HEK293 (cell line): ENCODE results near the gene GBGT1.

Experiments used
- BCL11A ChIP-seq: fragments of 450-650 bp; formaldehyde crosslinking; IDR thresholded peaks from 2 replicates; pipeline ENCODE4 v1.5.1; 2016; ENCODE audit warnings: low read depth, missing biosample characterization, missing genetic modification characterization
- GLIS1 ChIP-seq: fragments of 450-650 bp; formaldehyde crosslinking; IDR thresholded peaks from 2 replicates; pipeline ENCODE4 v1.5.1; 2016; ENCODE audit warnings: missing biosample characterization, missing genetic modification characterization
- KLF10 ChIP-seq: fragments of 450-650 bp; IDR thresholded peaks from 2 replicates; pipeline ENCODE4 v1.5.1; 2018; ENCODE audit warnings: missing biosample characterization, mild to moderate bottlenecking, missing genetic modification characterization
- KLF7 ChIP-seq: fragments of 450-650 bp; formaldehyde crosslinking; IDR thresholded peaks from 2 replicates; pipeline ENCODE4 v1.5.1; 2016; ENCODE audit warnings: missing biosample characterization, missing genetic modification characterization, borderline replicate concordance
- KLF8 ChIP-seq: fragments of 450-650 bp; formaldehyde crosslinking; IDR thresholded peaks from 2 replicates; pipeline ENCODE4 v1.5.1; 2016; ENCODE audit warnings: missing biosample characterization, missing genetic modification characterization
- MEIS1 ChIP-seq: sonication (generic); formaldehyde crosslinking; IDR thresholded peaks from 2 replicates; pipeline ENCODE4 v1.8.1; 2022; ENCODE audit warnings: missing genetic modification reagents, mild to moderate bottlenecking, borderline replicate concordance
- SP2 ChIP-seq: fragments of 450-650 bp; formaldehyde crosslinking; IDR thresholded peaks from 2 replicates; pipeline ENCODE4 v1.5.1; 2016; ENCODE audit warnings: missing biosample characterization, missing genetic modification characterization
- TCF7L2 ChIP-seq: IDR thresholded peaks from 2 replicates; pipeline ENCODE4 v1.6.1; 2011; ENCODE audit warnings: low read depth, mild to moderate bottlenecking, inconsistent platforms, low read length, moderate library complexity, borderline replicate concordance
- TRIM28 ChIP-seq: IDR thresholded peaks from 2 replicates; pipeline ENCODE4 v1.6.1; 2011; ENCODE audit warnings: low read length, control low read depth, borderline replicate concordance
- ZBTB17 ChIP-seq: fragments of 450-650 bp; formaldehyde crosslinking; IDR thresholded peaks from 2 replicates; pipeline ENCODE4 v1.5.1; 2016; ENCODE audit warnings: missing biosample characterization, missing genetic modification characterization
- ZBTB26 ChIP-seq: fragments of 450-650 bp; formaldehyde crosslinking; optimal IDR thresholded peaks from 2 replicates; pipeline ENCODE3; 2016; ENCODE audit warnings: missing biosample characterization, mild to moderate bottlenecking, missing genetic modification characterization
- ZBTB7A ChIP-seq: fragments of 450-650 bp; formaldehyde crosslinking; IDR thresholded peaks from 2 replicates; pipeline ENCODE4 v1.5.1; 2016; ENCODE audit warnings: low read depth, missing biosample characterization, missing genetic modification characterization
- ZFP69B ChIP-seq: fragments of 450-650 bp; formaldehyde crosslinking; IDR thresholded peaks from 2 replicates; pipeline ENCODE4 v1.5.1; 2016; ENCODE audit warnings: missing biosample characterization, missing genetic modification characterization
- ZNF10 ChIP-seq: fragments of 450-650 bp; formaldehyde crosslinking; IDR thresholded peaks from 2 replicates; pipeline ENCODE4 v1.5.1; 2017; ENCODE audit warnings: missing biosample characterization, missing genetic modification characterization
- ZNF114 ChIP-seq: fragments of 450-650 bp; formaldehyde crosslinking; IDR thresholded peaks from 2 replicates; pipeline ENCODE4 v1.5.0; 2017; ENCODE audit warnings: missing biosample characterization, missing genetic modification characterization
- ZNF132 ChIP-seq: fragments of 450-650 bp; formaldehyde crosslinking; IDR thresholded peaks from 2 replicates; pipeline ENCODE4 v1.5.1; 2017; ENCODE audit warnings: missing biosample characterization, missing genetic modification characterization, borderline replicate concordance
- ZNF133 ChIP-seq: fragments of 450-650 bp; formaldehyde crosslinking; IDR thresholded peaks from 2 replicates; pipeline ENCODE4 v1.5.1; 2016; ENCODE audit warnings: missing biosample characterization, missing genetic modification characterization
- ZNF335 ChIP-seq: fragments of 450-650 bp; formaldehyde crosslinking; conservative IDR thresholded peaks from 2 replicates; pipeline ENCODE4 v1.5.1; 2016; ENCODE audit warnings: missing biosample characterization, missing genetic modification characterization
- ZNF423 ChIP-seq: fragments of 450-650 bp; formaldehyde crosslinking; IDR thresholded peaks from 2 replicates; pipeline ENCODE4 v1.5.1; 2016; ENCODE audit warnings: missing biosample characterization, missing genetic modification characterization
- ZNF510 ChIP-seq: fragments of 450-650 bp; formaldehyde crosslinking; IDR thresholded peaks from 2 replicates; pipeline ENCODE4 v1.5.1; 2018; ENCODE audit warnings: mild to moderate bottlenecking, missing genetic modification characterization, missing biosample characterization; ENCODE audit not compliant: insufficient replicate concordance
- ZNF530 ChIP-seq: fragments of 450-650 bp; formaldehyde crosslinking; IDR thresholded peaks from 2 replicates; pipeline ENCODE4 v1.5.1; 2016; ENCODE audit warnings: low read depth, missing biosample characterization, missing genetic modification characterization
- ZNF561 ChIP-seq: fragments of 450-650 bp; IDR thresholded peaks from 2 replicates; pipeline ENCODE4 v1.5.1; 2018; ENCODE audit warnings: missing biosample characterization, missing genetic modification characterization, borderline replicate concordance
- ZNF585B ChIP-seq: fragments of 450-650 bp; formaldehyde crosslinking; IDR thresholded peaks from 2 replicates; pipeline ENCODE4 v1.5.1; 2016; ENCODE audit warnings: missing biosample characterization, missing genetic modification characterization
- ZNF600 ChIP-seq: fragments of 450-650 bp; formaldehyde crosslinking; IDR thresholded peaks from 2 replicates; pipeline ENCODE4 v1.5.1; 2016; ENCODE audit warnings: missing biosample characterization, missing genetic modification characterization
- ZNF626 ChIP-seq: fragments of 450-650 bp; sonication (Bioruptor Pico); formaldehyde crosslinking; IDR thresholded peaks from 2 replicates; pipeline ENCODE4 v1.5.1; 2018; ENCODE audit warnings: missing biosample characterization, missing genetic modification characterization, inconsistent platforms
- ZNF76 ChIP-seq: fragments of 450-650 bp; formaldehyde crosslinking; IDR thresholded peaks from 2 replicates; pipeline ENCODE4; 2016; ENCODE audit warnings: low read depth, missing biosample characterization, missing genetic modification characterization, borderline replicate concordance
- ZSCAN16 ChIP-seq: fragments of 450-650 bp; formaldehyde crosslinking; IDR thresholded peaks from 2 replicates; pipeline ENCODE4 v1.5.1; 2016; ENCODE audit warnings: missing biosample characterization, missing genetic modification characterization
- ZSCAN30 ChIP-seq: fragments of 450-650 bp; IDR thresholded peaks from 2 replicates; pipeline ENCODE4 v1.5.1; 2018; ENCODE audit warnings: missing biosample characterization, mild to moderate bottlenecking, missing genetic modification characterization, moderate library complexity
- TF ChIP-seq, protein P1 (sequence below): fragments of 450-650 bp; formaldehyde crosslinking; IDR thresholded peaks from 2 replicates; pipeline ENCODE4 v1.5.1; 2016; ENCODE audit warnings: missing biosample characterization, missing genetic modification characterization
- TF ChIP-seq, protein P2 (sequence below): fragments of 450-650 bp; formaldehyde crosslinking; conservative IDR thresholded peaks from 2 replicates; pipeline ENCODE4 v1.5.1; 2016; ENCODE audit warnings: low read depth, missing biosample characterization, missing genetic modification characterization
- TF ChIP-seq, protein P3 (sequence below): fragments of 450-650 bp; formaldehyde crosslinking; IDR thresholded peaks from 2 replicates; pipeline ENCODE4 v1.5.1; 2016; ENCODE audit warnings: missing biosample characterization, missing genetic modification characterization, borderline replicate concordance

The GBGT1 gene

DNA sequence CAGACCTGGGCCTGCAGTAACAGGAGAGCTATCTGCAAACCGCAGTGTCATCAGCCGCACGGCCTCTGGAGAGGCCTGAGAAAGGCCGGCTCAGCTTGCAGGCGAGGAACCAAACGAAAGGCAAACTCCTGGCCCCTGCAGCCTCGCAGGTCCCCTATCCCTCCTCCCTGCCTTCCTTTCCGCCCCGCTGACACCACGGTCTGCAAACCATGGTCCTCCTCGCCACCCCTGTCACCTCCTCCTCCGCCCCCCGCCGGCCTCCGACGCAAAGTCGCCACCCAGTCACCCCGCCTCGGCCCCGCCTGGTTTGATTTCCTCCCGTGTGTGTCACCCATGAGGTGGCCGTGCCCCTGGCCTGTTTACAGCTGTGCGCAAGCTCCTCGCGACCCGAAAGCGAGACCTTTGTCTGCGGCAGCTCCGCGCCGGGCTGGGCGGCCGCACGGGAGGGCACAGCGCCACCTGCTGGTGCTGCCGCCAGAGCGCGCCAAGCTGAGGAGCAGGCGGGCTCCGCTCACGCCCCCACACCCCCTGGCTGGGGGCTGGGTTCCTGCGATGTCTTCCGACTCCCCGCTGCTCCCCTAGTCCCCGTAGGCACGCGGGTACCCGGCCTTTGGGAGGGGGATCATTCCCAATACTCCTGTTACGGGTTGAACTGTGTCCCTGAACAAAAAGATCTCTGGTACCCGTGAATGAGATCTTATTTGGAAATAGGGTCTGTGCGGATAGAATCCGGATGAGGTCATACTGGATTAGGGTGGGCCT lies 19.4 kb downstream of the GBGT1 start (continued):
- TF ChIP-seq ZBTB26 (tag by site-specific recombination) (peak; percentile 93), KLF10 (tag by site-specific recombination) (peak; percentile 90), KLF8 (tag by site-specific recombination) (peak; percentile 96), ZSCAN30 (tag by site-specific recombination) (peak; percentile 61; the same call in 1 of the 2 replicates), TCF7L2 (no peak), ZNF510 (no peak), ZNF585B (tag by site-specific recombination) (no peak), ZSCAN16 (tag by site-specific recombination) (0 out of 2 replicates have a peak, but pooled peaks have one; percentile 13), ZNF76 (tag by site-specific recombination) (0 out of 2 replicates have a peak, but pooled peaks have one; percentile 43), KLF7 (tag by site-specific recombination) (peak; percentile 86), GLIS1 (peak; percentile 80), ZNF10 (no peak; the same call in 1 of the 2 replicates), ZNF530 (tag by site-specific recombination) (no peak), MEIS1 (CRISPR knock-in tag) (no peak), SP2 (tag by site-specific recombination) (peak; percentile 82), ZNF133 (tag by site-specific recombination) (no peak), BCL11A (peak; percentile 70; the same call in 1 of the 2 replicates), ZNF600 (peak; percentile 93), ZBTB7A (0 out of 2 replicates have a peak, but pooled peaks have one; percentile 15), ZNF626 (no peak), ZNF114 (tag by site-specific recombination) (no peak), ZNF132 (tag by site-specific recombination) (no peak), TRIM28 (peak; percentile 61; the same call in 1 of the 2 replicates), ZBTB17 (peak; percentile 77), ZNF335 (tag by site-specific recombination) (peak; percentile 95), ZFP69B (peak; percentile 41; the same call in 1 of the 2 replicates), ZNF423 (peak; percentile 84), ZNF561 (tag by site-specific recombination) (peak; percentile 52; the same call in 1 of the 2 replicates)
- TF ChIP-seq, protein P1, sequence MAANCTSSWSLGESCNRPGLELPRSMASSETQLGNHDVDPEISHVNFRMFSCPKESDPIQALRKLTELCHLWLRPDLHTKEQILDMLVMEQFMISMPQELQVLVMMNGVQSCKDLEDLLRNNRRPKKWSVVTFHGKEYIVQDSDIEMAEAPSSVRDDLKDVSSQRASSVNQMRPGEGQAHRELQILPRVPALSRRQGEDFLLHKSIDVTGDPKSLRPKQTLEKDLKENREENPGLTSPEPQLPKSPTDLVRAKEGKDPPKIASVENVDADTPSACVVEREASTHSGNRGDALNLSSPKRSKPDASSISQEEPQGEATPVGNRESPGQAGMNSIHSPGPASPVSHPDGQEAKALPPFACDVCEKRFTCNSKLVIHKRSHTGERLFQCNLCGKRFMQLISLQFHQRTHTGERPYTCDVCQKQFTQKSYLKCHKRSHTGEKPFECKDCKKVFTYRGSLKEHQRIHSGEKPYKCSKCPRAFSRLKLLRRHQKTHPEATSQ (tag by site-specific recombination), result no peak; the same call in 1 of the 2 replicates
- TF ChIP-seq, protein P2, sequence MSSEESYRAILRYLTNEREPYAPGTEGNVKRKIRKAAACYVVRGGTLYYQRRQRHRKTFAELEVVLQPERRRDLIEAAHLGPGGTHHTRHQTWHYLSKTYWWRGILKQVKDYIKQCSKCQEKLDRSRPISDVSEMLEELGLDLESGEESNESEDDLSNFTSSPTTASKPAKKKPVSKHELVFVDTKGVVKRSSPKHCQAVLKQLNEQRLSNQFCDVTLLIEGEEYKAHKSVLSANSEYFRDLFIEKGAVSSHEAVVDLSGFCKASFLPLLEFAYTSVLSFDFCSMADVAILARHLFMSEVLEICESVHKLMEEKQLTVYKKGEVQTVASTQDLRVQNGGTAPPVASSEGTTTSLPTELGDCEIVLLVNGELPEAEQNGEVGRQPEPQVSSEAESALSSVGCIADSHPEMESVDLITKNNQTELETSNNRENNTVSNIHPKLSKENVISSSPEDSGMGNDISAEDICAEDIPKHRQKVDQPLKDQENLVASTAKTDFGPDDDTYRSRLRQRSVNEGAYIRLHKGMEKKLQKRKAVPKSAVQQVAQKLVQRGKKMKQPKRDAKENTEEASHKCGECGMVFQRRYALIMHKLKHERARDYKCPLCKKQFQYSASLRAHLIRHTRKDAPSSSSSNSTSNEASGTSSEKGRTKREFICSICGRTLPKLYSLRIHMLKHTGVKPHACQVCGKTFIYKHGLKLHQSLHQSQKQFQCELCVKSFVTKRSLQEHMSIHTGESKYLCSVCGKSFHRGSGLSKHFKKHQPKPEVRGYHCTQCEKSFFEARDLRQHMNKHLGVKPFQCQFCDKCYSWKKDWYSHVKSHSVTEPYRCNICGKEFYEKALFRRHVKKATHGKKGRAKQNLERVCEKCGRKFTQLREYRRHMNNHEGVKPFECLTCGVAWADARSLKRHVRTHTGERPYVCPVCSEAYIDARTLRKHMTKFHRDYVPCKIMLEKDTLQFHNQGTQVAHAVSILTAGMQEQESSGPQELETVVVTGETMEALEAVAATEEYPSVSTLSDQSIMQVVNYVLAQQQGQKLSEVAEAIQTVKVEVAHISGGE (tag by site-specific recombination), result peak; percentile 40; the same call in 1 of the 2 replicates
- TF ChIP-seq, protein P3, sequence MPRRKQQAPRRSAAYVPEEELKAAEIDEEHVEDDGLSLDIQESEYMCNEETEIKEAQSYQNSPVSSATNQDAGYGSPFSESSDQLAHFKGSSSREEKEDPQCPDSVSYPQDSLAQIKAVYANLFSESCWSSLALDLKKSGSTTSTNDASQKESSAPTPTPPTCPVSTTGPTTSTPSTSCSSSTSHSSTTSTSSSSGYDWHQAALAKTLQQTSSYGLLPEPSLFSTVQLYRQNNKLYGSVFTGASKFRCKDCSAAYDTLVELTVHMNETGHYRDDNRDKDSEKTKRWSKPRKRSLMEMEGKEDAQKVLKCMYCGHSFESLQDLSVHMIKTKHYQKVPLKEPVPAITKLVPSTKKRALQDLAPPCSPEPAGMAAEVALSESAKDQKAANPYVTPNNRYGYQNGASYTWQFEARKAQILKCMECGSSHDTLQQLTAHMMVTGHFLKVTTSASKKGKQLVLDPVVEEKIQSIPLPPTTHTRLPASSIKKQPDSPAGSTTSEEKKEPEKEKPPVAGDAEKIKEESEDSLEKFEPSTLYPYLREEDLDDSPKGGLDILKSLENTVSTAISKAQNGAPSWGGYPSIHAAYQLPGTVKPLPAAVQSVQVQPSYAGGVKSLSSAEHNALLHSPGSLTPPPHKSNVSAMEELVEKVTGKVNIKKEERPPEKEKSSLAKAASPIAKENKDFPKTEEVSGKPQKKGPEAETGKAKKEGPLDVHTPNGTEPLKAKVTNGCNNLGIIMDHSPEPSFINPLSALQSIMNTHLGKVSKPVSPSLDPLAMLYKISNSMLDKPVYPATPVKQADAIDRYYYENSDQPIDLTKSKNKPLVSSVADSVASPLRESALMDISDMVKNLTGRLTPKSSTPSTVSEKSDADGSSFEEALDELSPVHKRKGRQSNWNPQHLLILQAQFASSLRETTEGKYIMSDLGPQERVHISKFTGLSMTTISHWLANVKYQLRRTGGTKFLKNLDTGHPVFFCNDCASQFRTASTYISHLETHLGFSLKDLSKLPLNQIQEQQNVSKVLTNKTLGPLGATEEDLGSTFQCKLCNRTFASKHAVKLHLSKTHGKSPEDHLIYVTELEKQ (tag by site-specific recombination), result no peak
